DOHH2 (cell line): ENCODE results near the gene IRF1.

Experiments used
- H3F3A ChIP-seq: fragments of 200-600 bp; sonication (generic), shearing (Covaris generic); 2 replicates; pipeline ENCODE4 v1.6.0; 2016; ENCODE audit warnings: antibody characterized with exemption, mild to moderate bottlenecking; ENCODE audit not compliant: control insufficient read depth, insufficient read depth
- H3K27ac ChIP-seq: fragments of 200-600 bp; sonication (generic); 2 replicates; pipeline ENCODE4 v1.5.1; 2014; ENCODE audit warnings: low read depth, mild to moderate bottlenecking, low read length, moderate library complexity
- H3K27me3 ChIP-seq: fragments of 200-600 bp; sonication (generic); 2 replicates; pipeline ENCODE4 v1.6.1; 2014; ENCODE audit warnings: mild to moderate bottlenecking, low read length, mixed read lengths; ENCODE audit not compliant: control insufficient read depth
- H3K36me3 ChIP-seq: fragments of 200-600 bp; sonication (generic); 2 replicates; pipeline ENCODE4 v1.6.1; 2014; ENCODE audit warnings: mild to moderate bottlenecking, low read length, moderate library complexity, mixed read lengths; ENCODE audit not compliant: control insufficient read depth
- H3K4me1 ChIP-seq: fragments of 200-600 bp; sonication (generic); 2 replicates; pipeline ENCODE4 v1.6.1; 2014; ENCODE audit warnings: mild to moderate bottlenecking, low read length, mixed read lengths; ENCODE audit not compliant: control insufficient read depth
- H3K4me2 ChIP-seq: fragments of 200-600 bp; sonication (generic); 2 replicates; pipeline ENCODE4 v1.6.0; 2014; ENCODE audit warnings: mild to moderate bottlenecking, low read length, moderate library complexity
- H3K4me3 ChIP-seq: fragments of 200-600 bp; sonication (generic); 2 replicates; pipeline ENCODE4 v1.5.1; 2014; ENCODE audit warnings: mild to moderate bottlenecking, low read length, mixed read lengths
- H3K79me2 ChIP-seq: fragments of 200-600 bp; sonication (generic); 2 replicates; pipeline ENCODE4 v1.6.1; 2014; ENCODE audit warnings: mild to moderate bottlenecking, low read length, mixed read lengths; ENCODE audit not compliant: control insufficient read depth
- H3K9me2 ChIP-seq: fragments of 200-600 bp; sonication (generic); replicated peaks from 2 replicates; pipeline ENCODE4 v1.6.1; 2014; ENCODE audit warnings: mild to moderate bottlenecking, low read length, mixed read lengths; ENCODE audit not compliant: control insufficient read depth
- H3K9me3 ChIP-seq: fragments of 200-600 bp; sonication (generic); 2 replicates; pipeline ENCODE4 v1.6.1; 2014; ENCODE audit warnings: antibody characterized with exemption, low read length, mixed read lengths; ENCODE audit not compliant: control insufficient read depth, insufficient read depth
- H4K20me1 ChIP-seq: fragments of 200-600 bp; sonication (generic); 2 replicates; pipeline ENCODE4 v1.6.0; 2014; ENCODE audit warnings: low read depth, mild to moderate bottlenecking, antibody characterized with exemption, low read length, moderate library complexity; ENCODE audit not compliant: control insufficient read depth, insufficient read depth
- EZH2phosphoT487 ChIP-seq: fragments of 200-600 bp; sonication (generic); IDR thresholded peaks from 2 replicates; pipeline ENCODE4 v1.6.1; 2017; ENCODE audit warnings: borderline replicate concordance, mild to moderate bottlenecking, antibody characterized with exemption, low read length, moderate library complexity, mixed read lengths
- TF ChIP-seq, protein P1 (sequence below): fragments of 200-600 bp; sonication (generic); IDR thresholded peaks from one replicate; pipeline ENCODE4 v1.5.1; 2014; ENCODE audit warnings: antibody characterized with exemption, mild to moderate bottlenecking, low read depth, low read length; ENCODE audit not compliant: poor library complexity, severe bottlenecking

The IRF1 gene

DNA sequence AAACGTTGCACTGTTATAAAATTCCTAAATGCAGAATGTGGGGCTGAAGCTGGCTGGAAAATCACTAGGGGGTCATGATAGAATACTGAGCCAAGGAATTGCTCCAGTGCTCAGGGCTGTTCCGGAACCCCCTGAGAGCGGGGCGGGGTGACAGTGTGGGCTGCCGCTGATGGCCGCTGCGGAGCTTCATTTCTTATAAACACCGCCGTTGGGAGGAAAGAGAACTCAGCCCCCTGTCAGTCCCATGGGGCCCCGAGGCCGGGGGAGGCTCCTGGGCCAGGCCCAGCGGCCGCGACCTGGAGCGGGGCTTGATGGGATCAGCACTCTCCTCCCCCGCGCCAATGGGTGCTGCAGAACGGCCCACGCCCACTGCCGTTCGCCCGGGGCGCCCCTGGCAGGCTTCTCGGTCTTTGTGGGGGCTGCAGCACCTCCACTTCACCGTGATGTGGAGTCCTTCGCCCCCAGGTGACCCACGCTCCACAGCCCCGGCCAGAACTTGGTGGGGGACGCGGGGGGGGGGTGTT, 5.2 kb upstream of the IRF1 start:
- no peaks in the 10 kb centered on the region for H4K20me1 ChIP-seq
- no peaks in the 10 kb centered on the region for H3K79me2 ChIP-seq
- H3K9me2 ChIP-seq: no peaks in the 10 kb centered on the region
- H3K9me3 ChIP-seq: no peaks in the 10 kb centered on the region
- H3K4me3 ChIP-seq: peak overlapping the region; percentile 75
- TF ChIP-seq, protein P1, sequence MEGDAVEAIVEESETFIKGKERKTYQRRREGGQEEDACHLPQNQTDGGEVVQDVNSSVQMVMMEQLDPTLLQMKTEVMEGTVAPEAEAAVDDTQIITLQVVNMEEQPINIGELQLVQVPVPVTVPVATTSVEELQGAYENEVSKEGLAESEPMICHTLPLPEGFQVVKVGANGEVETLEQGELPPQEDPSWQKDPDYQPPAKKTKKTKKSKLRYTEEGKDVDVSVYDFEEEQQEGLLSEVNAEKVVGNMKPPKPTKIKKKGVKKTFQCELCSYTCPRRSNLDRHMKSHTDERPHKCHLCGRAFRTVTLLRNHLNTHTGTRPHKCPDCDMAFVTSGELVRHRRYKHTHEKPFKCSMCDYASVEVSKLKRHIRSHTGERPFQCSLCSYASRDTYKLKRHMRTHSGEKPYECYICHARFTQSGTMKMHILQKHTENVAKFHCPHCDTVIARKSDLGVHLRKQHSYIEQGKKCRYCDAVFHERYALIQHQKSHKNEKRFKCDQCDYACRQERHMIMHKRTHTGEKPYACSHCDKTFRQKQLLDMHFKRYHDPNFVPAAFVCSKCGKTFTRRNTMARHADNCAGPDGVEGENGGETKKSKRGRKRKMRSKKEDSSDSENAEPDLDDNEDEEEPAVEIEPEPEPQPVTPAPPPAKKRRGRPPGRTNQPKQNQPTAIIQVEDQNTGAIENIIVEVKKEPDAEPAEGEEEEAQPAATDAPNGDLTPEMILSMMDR: no peak
- TF ChIP-seq EZH2phosphoT487: no peak
- H3K4me2 ChIP-seq: peak overlapping the region; percentile 81
- H3K36me3 ChIP-seq: no peaks in the 10 kb centered on the region
- peak overlapping the region; percentile 37; the same call in 1 of the 2 replicates for H3K27ac ChIP-seq
- H3F3A ChIP-seq: peaks cover 4% of the 10 kb centered on the region
- peaks cover 53% of the 10 kb centered on the region for H3K27me3 ChIP-seq
- H3K4me1 ChIP-seq: peaks cover 40% of the 10 kb centered on the region

DNA sequence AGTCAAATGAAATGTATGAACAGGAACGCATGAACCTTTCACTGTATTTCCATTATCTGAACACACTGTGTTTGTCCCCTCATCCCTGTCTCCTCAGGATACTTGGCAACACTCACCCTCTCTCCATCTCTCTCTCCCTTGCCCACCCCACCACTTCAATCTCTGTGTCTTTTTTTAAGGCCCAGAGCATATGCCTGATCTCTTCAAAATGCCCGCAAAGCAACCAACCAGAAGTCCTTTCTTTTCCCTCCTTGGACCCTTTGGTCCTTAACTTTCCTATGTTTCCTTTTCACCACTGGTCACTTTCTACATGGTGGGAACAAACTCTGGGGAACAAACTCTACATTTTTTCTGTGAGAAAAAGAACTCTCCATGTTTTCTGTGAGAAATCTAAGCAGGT, 3.2 kb upstream of the IRF1 start:
- peaks cover 52% of the 10 kb centered on the region for H3K4me1 ChIP-seq
- H3K9me3 ChIP-seq: no peaks in the 10 kb centered on the region
- peaks cover 5% of the 10 kb centered on the region for H4K20me1 ChIP-seq
- peaks cover 2% of the 10 kb centered on the region; the same call in 1 of the 2 replicates for H3K36me3 ChIP-seq
- H3K27ac ChIP-seq: no peak overlapping the region
- peaks cover 12% of the 10 kb centered on the region for H3F3A ChIP-seq
- no peak overlapping the region for H3K4me3 ChIP-seq
- H3K27me3 ChIP-seq: peaks cover 53% of the 10 kb centered on the region
- H3K4me2 ChIP-seq: no peak overlapping the region
- H3K9me2 ChIP-seq: no peaks in the 10 kb centered on the region
- peaks cover 9% of the 10 kb centered on the region for H3K79me2 ChIP-seq
- TF ChIP-seq EZH2phosphoT487: no peak
- TF ChIP-seq, protein P1: no peak

DNA sequence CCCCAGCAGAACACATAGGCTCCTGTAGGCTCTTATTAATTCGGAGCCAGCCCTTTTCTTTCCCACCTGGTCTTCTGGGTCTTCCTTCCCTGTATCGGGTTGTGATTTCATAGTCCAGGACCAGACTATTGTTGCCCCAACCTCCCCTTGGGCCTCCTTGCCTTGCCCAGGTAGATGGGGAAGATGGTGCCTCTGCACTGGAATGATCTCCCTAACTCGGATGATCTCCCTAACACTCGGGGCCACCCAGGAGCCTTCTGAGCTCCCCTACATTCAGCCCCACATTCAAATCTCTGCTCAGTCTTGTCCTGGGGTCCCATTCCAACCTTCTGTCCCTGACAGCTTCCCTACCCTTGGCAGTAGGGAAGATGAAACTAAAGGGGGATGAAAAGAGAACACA, 2.7 kb upstream of the IRF1 start:
- H3K27me3 ChIP-seq: peaks cover 53% of the 10 kb centered on the region
- peaks cover 17% of the 10 kb centered on the region for H3F3A ChIP-seq
- peaks cover 9% of the 10 kb centered on the region for H4K20me1 ChIP-seq
- H3K4me3 ChIP-seq: no peak overlapping the region
- TF ChIP-seq, protein P1: no peak
- TF ChIP-seq EZH2phosphoT487: no peak
- H3K79me2 ChIP-seq: peaks cover 12% of the 10 kb centered on the region
- no peaks in the 10 kb centered on the region for H3K9me3 ChIP-seq
- H3K9me2 ChIP-seq: no peaks in the 10 kb centered on the region
- H3K4me1 ChIP-seq: peaks cover 58% of the 10 kb centered on the region
- no peak overlapping the region for H3K4me2 ChIP-seq
- H3K27ac ChIP-seq: no peak overlapping the region
- peaks cover 7% of the 10 kb centered on the region; the same call in 1 of the 2 replicates for H3K36me3 ChIP-seq
